IPS-NIHi7 (cell line): ENCODE measurements around the gene BACH2.
"Not testable (repeated sequence)": the region's sequence is repeated elsewhere in the genome, so short reads cannot be mapped to it uniquely, and the experiment has no call there.

Experiments used
- DNase-seq: peaks from one replicate; pipeline ENCODE4 v3.0.0; 2012; ENCODE audit warnings: mixed read lengths; ENCODE audit errors: extremely low spot score

BACH2 gene

GRCh38 chr6:90126839-90127238 lies 169.8 kb downstream of the BACH2 start:
- no peak for DNase-seq

- no peak for DNase-seq
These were observed 170.5 kb downstream of the BACH2 start for GRCh38 chr6:90126181-90126580.

DNA sequence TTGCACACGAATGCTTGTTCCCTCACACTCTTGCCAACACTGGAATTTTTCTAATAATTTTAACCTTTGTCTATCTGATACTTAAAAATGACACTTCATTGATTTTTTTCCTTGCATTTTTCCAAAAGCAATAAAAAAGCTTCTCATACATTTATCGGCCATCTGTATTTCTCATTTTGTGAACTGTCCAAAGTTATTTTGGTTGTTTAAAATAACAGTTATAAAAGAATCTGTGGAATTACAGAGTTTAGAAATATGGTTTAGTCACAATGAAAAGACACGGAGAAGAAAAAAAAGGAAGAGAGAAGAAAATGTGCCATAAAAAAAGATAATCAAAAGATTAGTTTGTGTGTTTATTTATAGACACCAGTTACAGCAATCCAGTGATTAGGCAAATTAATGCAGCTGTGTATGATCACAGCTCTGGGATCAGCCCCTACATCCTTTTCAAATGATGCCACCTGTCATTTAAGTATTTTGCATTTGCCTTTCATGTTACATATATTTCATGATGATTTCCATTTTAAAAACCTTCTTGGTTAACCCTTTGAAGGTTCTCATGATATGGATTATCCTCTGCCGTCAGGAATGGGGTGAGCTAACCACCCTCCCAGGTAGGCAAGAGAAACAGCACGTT lies 171.7 kb downstream of the BACH2 start:
- DNase-seq = no peak

DNA sequence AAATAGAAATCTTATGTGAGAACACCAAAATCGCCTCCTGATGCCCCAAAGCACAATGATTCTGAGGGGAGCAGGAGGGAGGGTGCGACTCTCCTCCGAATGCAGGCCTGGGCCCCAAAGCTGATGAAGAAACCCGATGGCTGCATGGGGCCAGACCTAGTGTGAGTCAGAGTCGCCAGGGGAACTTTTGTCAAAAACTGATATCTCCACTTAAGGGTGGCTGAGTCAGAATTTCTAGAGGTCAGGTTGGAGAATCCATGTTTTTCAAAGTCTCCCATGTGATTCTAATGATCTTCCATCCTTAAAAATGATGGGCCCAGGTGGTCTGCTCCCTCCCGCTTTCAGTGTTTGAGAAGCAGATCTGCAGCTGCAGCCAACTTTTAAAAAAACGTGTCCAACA lies 172.8 kb downstream of the BACH2 start:
- no peak for DNase-seq

- DNase-seq = no peak
These were observed 174.7 kb downstream of the BACH2 start for GRCh38 chr6:90121982-90122381.

DNA sequence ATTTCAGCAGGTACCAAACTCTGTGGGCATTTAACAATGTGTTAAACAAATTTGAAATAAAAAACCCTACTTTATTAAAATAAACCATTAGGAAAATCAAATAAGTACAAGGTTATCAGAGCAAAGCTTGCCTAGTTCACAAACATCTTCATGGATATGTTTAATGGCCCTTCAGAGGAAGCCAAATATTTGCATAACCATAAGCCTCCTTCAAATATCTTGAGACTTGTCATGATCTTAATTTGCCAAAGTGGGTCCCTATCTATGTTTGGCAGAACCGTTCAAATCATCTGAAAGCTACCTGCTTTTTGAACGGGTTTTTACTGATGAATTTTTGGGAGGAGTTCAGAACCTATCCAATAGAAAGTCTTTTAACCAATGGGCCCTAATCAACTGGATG lies 176.3 kb downstream of the BACH2 start:
- no peak for DNase-seq

DNA sequence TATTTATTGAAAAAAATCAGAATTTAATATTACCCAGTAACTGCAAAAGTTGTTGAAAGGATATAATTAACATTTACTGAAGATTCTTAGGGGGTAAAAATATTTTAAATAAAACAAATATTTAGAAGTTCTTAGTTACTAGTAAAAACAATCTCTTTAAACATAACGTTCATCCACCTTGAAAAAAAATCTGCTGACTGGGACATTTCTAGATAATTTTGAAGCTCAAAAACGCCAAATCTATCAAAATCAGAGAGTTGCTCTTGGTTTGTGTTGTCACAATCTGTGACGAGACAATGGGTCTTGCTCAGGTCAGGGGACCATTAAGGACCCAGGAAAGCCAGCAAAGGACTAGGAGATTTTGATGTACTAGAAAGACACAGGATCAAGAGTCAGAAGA lies 177.0 kb downstream of the BACH2 start:
- DNase-seq = no peak

DNA sequence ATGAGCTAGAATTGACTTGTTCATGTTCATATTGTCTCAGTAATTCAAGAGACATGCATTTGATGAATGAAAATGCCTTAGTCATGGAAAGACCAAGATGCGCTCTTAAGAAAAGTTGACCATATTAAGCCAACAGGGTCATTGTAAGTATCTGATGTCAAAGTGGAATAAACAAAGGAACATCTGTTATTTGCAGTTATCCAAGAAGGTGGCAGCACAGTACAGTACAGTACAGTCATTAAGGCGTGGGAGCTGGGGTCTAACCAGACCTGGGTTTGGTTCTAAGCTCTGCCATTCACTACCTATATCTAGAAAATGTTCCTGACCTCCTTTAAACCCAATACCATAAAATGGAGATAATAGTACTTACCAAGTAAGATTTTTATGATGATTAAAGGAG lies 178.1 kb downstream of the BACH2 start:
- DNase-seq = no peak

DNA sequence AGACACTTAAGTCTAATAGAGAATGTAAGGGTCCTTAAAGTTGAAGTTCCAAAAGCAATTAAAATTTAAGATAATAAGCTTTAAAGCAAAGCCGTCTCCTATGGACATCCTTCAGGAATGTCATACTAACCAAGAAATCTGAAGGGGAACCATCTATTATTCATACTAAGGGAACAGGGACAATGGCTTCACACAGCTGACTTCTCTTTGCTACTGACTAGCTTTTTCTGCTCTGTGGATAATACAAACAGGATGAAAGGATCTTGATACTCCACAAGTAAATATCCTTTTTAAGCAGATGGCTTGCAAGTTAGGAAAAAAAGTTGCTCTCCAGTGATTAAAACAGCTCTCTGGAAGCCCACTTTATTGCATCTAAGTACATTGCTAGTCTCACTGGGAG lies 178.6 kb downstream of the BACH2 start:
- DNase-seq = no peak

GRCh38 chr6:90116126-90116525 lies 180.5 kb downstream of the BACH2 start:
- DNase-seq = not testable (repeated sequence)

GRCh38 chr6:90113389-90113788 lies 183.3 kb downstream of the BACH2 start:
- no peak for DNase-seq

- no peak for DNase-seq
These were observed 185.3 kb downstream of the BACH2 start for GRCh38 chr6:90111387-90111786.

GRCh38 chr6:90110971-90111370 lies 185.7 kb downstream of the BACH2 start:
- DNase-seq = no peak

DNA sequence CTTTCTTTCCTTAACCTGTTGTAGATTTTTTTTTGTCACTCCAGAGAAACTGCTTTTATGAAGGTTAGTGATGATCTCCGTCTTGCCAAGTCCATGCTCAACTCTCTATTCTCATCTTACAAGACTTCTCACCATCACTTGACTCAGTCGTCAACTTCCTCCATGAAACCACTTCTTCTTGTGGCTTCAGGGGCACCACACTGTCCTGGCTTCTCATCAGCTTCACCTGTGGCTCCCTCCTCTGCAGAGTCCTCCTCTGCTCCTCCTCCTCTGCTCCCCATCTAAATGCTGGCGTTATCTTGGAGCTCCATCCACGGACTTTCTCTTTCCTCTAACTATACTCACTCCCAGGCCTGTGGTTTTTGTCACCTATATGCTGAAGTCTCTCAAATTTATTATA lies 187.5 kb downstream of the BACH2 start:
- DNase-seq = no peak

- no peak for DNase-seq
These were observed 188.8 kb downstream of the BACH2 start for GRCh38 chr6:90107771-90108282.

GRCh38 chr6:90107371-90107770 lies 189.3 kb downstream of the BACH2 start:
- no peak for DNase-seq

GRCh38 chr6:90106449-90106848 lies 190.2 kb downstream of the BACH2 start:
- no peak for DNase-seq

GRCh38 chr6:90105506-90106170 lies 191.0 kb downstream of the BACH2 start:
- no peak for DNase-seq

- DNase-seq = no peak
These were observed 193.4 kb downstream of the BACH2 start for GRCh38 chr6:90103056-90103800.

DNA sequence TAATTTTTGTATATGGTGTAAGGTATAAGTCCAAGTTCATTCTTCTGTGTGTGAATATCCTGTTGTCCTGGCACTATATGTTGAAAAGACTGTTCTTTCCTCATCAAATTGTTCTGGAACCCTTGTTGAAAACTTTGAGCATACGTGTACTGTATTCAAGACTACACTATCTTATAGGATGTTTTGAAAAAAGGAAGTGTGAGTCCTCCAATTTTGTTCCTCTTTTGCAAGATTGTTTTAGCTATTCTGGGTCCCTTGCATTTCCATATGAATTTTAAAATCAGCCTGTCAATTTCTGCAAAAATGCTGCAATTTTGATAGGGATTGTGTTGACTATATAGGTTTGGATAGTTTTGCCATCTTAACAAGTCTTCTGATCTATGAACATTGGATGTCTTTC lies 195.2 kb downstream of the BACH2 start:
- no peak for DNase-seq

DNA sequence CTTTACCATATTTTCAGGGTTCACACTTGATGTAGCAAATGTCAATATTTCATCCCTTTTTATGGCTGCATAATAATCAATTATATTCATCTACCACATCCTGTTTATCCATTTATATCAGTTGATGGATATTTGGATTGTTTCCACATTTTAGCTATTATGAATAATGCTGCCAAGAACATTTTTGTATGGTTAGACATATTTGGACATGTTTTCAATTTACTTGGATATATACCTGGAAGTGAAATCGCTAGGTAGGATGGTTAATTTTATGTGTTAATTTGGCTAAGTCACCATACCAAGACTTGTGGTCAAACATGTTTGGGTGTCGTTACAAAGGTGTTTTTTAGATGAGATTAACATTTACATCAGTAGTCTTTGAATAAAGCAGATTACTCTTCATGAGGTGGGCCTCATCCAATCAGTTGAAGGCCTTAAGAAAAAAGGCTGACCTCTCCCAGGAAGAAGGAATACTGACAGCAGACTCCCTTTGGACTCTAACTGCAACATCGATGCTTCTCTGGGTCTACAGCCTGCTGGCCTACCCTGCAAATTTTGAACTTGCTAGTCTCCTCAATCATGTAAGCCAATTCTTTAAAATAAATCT lies 196.5 kb downstream of the BACH2 start:
- DNase-seq = no peak

GRCh38 chr6:90098627-90099026 lies 198.0 kb downstream of the BACH2 start:
- DNase-seq = no peak
